GM20431 (cell line): ENCODE measurements around the gene KCNJ4.
"Not testable (repeated sequence)": the region's sequence is repeated elsewhere in the genome, so short reads cannot be mapped to it uniquely, and the experiment has no call there.

Source experiments
- in situ Hi-C: fragments of 300-500 bp; cut with MseI, MboI; formaldehyde crosslinking; loops from one replicate; pipeline ENCODE4 v1.15.0; 2020; ENCODE audit warnings: low sequenced_read_pairs; ENCODE audit not compliant: unreplicated experiment

The KCNJ4 gene

DNA sequence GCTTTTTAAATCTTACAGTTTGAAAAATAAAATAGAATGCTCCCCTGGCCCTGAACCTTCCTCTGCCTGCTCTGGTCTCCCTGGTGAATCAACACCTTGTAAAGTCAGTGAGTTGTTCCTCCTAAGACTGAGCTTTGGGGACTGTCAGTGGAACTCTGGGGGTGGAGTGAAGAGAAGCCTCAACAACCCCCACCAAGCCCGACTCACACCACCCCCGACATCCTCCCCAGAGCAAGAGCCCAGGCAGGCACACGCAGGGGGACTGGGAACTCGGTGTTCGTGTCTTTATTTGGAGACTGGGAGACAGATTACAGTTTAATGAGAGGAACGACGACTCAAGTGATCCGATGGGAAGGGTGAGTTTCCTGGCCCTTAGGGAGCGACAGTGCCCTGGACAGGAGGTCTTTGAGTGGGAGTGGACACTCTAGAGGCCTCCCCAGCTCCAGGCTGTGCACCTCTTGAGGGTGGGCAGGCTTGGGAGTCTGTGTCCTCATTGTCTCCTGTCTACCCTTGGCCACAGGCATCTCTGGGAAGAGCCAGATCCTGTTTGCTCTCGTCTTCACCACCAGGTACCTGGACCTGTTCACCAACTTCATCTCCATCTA is 19.1 kb upstream of the KCNJ4 start:
- in situ Hi-C loops: no loop called here

DNA sequence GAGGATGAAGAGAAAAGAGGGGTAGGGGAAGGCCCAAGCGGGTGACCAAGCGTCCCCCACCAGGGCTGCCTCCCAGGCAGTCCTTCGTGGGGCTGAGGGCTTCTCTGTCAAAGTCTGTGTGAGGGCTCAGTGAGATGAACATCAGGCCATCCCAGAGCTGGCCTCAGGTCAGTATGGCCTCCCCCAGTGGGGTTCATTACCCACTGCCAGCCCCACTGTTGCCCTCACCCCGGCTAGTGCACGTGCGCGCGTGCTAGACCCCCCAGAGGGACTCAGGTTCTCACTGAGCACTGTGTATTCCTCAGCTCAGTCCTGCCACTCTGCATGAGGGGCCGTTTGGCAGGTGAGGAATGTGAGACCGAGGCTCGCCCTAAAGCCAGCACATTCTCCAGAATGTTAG is 16.2 kb upstream of the KCNJ4 start:
- in situ Hi-C loops: no loop called here

DNA sequence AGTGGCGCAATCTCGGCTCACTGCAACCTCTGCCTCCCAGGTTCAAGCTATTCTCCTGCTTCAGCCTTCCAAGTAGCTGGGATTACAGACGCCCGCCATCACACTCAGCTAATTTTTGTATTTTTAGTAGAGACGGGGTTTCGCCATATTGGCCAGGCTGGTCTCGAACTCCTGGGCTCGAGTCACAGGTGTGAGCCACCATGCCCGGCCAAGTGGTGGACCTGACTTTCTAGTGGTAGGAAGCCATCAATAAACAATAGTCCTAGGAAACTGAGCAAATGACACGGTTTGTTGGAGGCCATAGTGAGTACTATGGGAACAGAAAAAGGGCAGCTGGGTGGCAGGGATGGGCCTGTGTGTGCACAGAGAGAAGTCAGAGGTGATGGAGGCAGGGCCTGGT is 15.2 kb upstream of the KCNJ4 start:
- in situ Hi-C loops: not testable (repeated sequence)

- in situ Hi-C loops: no loop called here
These were observed 14.3 kb upstream of the KCNJ4 start for GRCh38 chr22:38469306-38469781.

GRCh38 chr22:38468443-38469305 is 13.7 kb upstream of the KCNJ4 start:
- in situ Hi-C loops: no loop called here

DNA sequence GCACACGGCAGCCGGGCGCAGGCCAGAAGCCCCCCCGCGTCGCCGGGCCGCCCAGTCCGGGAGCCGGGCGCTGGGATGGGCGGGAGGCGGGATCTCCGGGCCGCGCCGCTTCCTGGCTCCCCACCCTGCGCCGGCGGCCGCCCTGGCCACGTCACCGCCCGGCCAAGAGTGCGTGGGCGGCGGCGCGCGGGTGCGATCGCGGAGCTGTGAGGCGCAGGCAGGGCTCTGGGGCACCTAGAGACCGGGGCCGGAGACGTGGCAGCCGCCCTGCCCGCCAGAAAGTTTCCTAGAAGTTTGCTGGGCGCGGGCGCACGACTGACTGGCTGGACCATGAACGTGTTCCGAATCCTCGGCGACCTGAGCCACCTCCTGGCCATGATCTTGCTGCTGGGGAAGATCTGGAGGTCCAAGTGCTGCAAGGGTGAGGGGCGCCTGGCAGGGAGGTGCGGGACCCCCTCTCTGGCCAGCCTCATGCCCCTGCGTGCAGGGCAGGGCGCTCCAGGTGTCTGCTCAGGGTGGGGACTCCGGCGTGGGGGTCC is 13.0 kb upstream of the KCNJ4 start, which contains the start of gene KDELR3:
Gene KDELR3 (plus strand): TSS at position 193 of the 539 bp plus-strand sequence. CDS start 138 bp downstream, at position 331.
- in situ Hi-C loops: no loop called here

DNA sequence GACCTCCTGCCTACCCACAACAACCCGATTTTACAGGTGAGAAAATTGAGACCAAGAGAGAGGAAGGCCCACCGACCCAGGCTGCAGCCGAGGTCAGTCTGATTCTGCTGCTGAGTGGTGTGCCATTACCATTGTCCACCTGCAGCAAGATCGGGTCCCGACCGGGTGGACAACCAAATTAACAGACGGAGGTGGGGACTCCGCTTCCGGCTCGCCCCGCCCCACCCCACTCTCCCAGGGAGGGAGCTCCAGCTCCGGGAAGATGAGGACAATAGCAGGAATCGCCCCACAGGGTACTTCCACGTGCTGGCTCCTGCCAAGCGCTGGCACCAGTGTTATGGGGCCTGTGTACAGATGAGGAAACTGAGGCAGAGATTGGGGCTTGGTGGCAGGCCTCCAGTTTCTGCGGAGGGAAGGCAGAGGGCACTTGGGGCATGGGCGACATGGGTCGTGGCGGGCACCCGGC is 12.5 kb upstream of the KCNJ4 start:
- in situ Hi-C loops: no loop called here

DNA sequence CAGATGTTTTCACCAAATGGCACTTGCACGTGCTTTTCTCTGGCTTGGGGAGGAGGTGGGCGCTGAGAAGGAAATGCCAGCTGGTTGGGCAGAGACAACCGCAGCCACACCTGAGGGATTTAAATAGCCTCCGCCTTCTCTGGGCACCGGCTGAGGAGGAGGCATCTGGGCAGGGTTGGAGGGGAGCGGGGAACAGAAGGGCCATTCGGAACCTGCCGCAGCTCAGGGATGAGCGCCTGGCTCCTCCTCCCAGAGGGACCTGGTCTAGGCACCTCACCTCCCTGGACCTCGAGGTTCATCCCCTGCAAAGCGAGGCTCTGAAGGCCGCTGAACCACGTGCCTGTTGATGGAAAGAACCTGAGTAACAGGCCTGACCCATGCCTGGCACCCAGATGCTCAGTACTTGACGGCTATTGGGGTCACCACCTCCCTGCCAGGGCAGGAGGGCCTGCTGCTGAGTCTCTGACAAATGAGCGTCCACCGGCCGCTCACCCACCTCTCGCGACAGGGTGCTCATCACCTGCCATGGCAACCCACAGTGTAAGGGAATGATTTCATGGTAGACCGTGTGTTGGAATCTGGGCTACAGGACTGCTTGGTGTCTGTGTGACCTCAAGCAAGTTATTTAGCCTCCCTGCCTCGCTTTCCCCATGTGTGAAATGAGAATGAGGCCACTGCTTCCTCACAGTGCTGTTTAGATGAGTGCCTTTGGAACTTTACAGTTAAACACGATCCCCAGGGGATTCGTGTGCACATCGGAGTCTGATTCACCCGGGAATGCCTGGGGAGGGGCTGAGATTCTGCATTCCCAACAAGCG is 10.9 kb upstream of the KCNJ4 start:
- in situ Hi-C loops: no loop called here

- in situ Hi-C loops: no loop called here
These were observed 10.1 kb upstream of the KCNJ4 start for GRCh38 chr22:38464992-38465672.

DNA sequence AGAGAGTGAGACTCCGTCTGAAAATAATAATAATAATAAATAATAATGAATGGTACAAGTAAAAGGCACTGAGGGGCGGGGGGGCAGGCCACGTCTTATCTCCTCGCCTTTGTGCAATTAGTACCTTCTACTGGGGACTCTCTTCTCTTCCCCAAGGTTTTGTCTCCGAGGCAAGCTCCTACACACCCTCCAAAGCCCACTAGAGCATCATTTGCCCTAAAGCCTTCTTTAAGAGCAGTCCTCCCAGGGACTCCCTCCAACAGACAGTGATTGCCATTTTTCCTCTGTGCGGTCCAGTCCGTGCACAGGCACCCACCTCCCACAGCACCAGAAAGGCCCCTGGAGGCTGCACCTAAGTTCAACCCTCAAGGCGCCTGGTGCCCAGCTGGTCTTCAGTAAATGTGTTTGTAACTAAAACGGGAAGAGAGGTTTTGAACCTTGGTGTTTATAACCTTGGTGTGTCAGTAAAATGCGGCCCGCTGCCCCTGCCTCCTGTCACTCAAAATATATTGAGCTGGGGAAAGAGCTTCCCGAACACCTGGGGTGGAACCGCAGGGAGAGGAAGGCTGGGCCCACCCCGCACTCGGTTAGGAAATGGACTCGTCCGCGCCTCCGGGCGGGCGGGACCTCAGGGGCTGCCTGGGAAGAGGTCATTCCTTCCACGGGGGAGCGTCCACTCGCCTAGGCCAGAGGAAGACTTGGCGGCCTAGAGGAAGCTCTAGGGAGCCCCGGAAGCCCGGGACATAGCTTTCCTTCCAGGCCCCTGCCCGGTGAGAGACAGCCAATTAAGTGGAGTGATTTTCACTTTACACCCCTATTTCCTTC is 8.2 kb upstream of the KCNJ4 start:
- in situ Hi-C loops: no loop called here

- in situ Hi-C loops: no loop called here
These were observed 6.5 kb upstream of the KCNJ4 start for GRCh38 chr22:38461414-38462081.

DNA sequence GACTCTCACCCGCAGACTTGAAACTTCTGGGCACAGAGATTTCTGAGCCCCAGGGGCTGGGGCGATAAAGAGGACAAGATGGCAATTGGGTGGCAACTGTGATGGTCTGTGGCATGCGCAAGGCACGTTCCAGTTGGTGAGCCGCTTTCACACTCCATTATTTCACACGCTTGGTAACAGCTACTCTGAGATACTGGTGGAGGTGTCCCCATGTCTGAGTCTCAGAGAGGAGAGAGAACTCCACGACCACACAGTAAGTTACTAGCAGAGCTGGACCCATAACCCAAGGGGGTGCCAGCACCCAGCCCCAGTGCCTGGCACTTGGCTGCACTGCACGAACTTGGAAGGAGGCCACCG is 6.0 kb upstream of the KCNJ4 start:
- in situ Hi-C loops: no loop called here

DNA sequence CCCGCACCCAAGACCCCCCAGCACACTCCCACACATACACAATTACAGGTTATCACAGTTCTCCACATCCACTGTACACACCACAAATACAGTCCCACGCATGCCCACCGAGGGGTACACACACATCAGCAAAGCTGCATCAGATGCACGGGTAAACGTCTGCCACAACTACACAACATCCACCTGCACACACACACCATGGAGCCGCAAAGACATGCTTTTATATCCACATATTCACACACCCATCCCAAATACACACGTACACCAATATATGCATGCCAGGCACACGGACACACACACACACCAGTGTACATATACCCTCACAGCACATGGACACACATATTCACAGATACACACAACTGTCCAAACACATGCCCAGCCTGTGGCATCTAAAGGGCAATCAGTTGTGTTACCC is 5.4 kb upstream of the KCNJ4 start:
- in situ Hi-C loops: no loop called here

- in situ Hi-C loops: no loop called here
These were observed 2.1 kb upstream of the KCNJ4 start for GRCh38 chr22:38456841-38457699.

- in situ Hi-C loops: no loop called here
These were observed 1.4 kb upstream of the KCNJ4 start for GRCh38 chr22:38456272-38456835.

DNA sequence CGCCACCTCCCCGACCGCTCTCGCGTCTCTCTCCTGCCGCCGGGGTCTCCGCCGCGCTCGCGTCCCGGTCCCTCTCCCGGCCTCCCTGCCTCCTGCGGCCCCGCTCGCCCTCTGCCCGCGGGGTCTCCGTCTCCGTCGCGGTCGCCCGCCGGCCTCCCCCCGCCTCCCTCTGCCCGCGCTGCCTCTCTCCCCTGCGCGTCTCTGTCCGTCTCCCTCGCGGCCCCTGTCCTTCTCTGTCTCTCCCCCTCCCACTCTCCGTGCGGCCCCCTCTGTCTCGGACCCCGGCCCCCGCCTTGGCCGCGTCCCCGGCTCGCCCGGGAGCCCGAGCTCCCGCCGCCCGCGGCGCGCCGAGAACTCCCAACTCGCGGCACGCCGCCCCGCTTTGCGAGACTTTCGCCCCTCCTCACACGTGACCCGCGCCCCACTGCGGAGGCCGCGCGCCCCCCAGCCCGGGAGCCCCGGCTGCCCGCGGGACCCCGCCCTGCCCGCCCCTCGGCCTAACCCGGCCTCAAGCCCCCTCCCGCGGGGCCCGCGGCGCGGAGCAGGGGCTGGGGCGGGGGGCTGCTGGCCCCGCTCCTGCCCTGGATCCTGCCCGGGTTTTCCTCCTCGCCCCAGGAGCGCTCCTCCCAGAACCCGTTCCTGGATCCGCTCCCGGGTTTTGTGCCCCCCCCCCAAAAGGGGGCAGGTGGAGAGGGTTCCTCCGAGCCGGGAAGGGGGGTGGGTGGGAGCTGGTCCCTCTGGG is 702 bp upstream of the KCNJ4 start:
- in situ Hi-C loops: no loop called here
